Keratinocyte (primary cell): ENCODE data around the gene CHST7. TPM values are rescaled to one million over a fixed set of nuclear protein-coding genes. Genes with fewer than 3 reads are reported as not detected.

Experiments
- DNase-seq: peaks from one replicate; pipeline ENCODE4 v3.0.0-alpha.2; 2011; ENCODE audit warnings: low read depth, missing footprints, low spot score
- FAIRE-seq: peaks from 2 replicates; lab custom pipeline; 2011; peaks lifted over from hg19 to GRCh38; lab: Jason Lieb, UNC
- H2AFZ ChIP-seq: 2 replicates; pipeline ENCODE4 v1.6.0; 2012; ENCODE audit warnings: low read length, control low read depth, inconsistent platforms; ENCODE audit not compliant: control insufficient read depth
- H3K27ac ChIP-seq: 2 replicates; pipeline ENCODE4 v1.5.1; 2011; ENCODE audit warnings: low read length; ENCODE audit not compliant: control insufficient read depth, insufficient read depth
- H3K27me3 ChIP-seq: 3 replicates; pipeline ENCODE4 v1.6.0; 2011; ENCODE audit warnings: low read length; ENCODE audit not compliant: control insufficient read depth, insufficient read depth; ENCODE audit errors: extremely low read depth
- H3K36me3 ChIP-seq, 2 experiments: 2 replicates in 1 of 2; 3 replicates in 1 of 2; pipeline ENCODE4 v1.5.1; 2011; ENCODE audit warnings: low read length in 2 of 2, mild to moderate bottlenecking in 1 of 2; ENCODE audit not compliant: control insufficient read depth in 2 of 2, insufficient read depth in 2 of 2; ENCODE audit errors: extremely low read depth in 1 of 2
- H3K4me1 ChIP-seq: 3 replicates; pipeline ENCODE4 v1.5.1; 2011; ENCODE audit warnings: low read length; ENCODE audit not compliant: control insufficient read depth, insufficient read depth; ENCODE audit errors: extremely low read depth
- H3K4me2 ChIP-seq: 3 replicates; pipeline ENCODE4 v1.6.0; 2011; ENCODE audit warnings: low read depth, low read length; ENCODE audit not compliant: control insufficient read depth, insufficient read depth; ENCODE audit errors: extremely low read depth
- H3K4me3 ChIP-seq, 3 experiments: fragments of 200-600 bp in 1 of 3; sonication (generic) in 1 of 3; 2 replicates in 2 of 3; 3 replicates in 1 of 3; pipeline ENCODE4 v1.5.1; 2011 to 2016; ENCODE audit warnings: low read length in 3 of 3, mild to moderate bottlenecking in 3 of 3, control low read depth in 2 of 3, inconsistent platforms in 1 of 3, low read depth in 1 of 3, mixed read lengths in 1 of 3, mixed run types in 1 of 3, moderate library complexity in 1 of 3; ENCODE audit not compliant: control insufficient read depth in 2 of 3, insufficient read depth in 2 of 3; ENCODE audit errors: extremely low read depth in 1 of 3
- H3K79me2 ChIP-seq: 2 replicates; pipeline ENCODE4 v1.6.0; 2012; ENCODE audit warnings: low read length; ENCODE audit not compliant: control insufficient read depth, insufficient read depth
- H3K9ac ChIP-seq: 3 replicates; pipeline ENCODE4 v1.6.0; 2011; ENCODE audit warnings: low read length; ENCODE audit not compliant: control insufficient read depth, insufficient read depth; ENCODE audit errors: extremely low read depth
- H3K9me1 ChIP-seq: 3 replicates; pipeline ENCODE4 v1.6.0; 2011; ENCODE audit warnings: low read length; ENCODE audit not compliant: control insufficient read depth, insufficient read depth; ENCODE audit errors: extremely low read depth
- H3K9me3 ChIP-seq: 2 replicates; pipeline ENCODE4 v1.5.1; 2012; ENCODE audit warnings: low read depth, low read length; ENCODE audit not compliant: control insufficient read depth
- H4K20me1 ChIP-seq: 3 replicates; pipeline ENCODE4 v1.6.0; 2011; ENCODE audit warnings: low read length; ENCODE audit not compliant: control insufficient read depth, insufficient read depth; ENCODE audit errors: extremely low read depth
- CTCF ChIP-seq, 3 experiments: IDR thresholded peaks in 1 of 3; conservative IDR thresholded peaks in 1 of 3; optimal IDR thresholded peaks in 1 of 3; 2 replicates in 2 of 3; 3 replicates in 1 of 3; pipeline versions ENCODE3 to v1.5.1; 2011; ENCODE audit warnings: low read length in 3 of 3, mild to moderate bottlenecking in 3 of 3, moderate library complexity in 2 of 3, control low read depth in 1 of 3, inconsistent platforms in 1 of 3; ENCODE audit not compliant: insufficient read depth in 2 of 3; ENCODE audit errors: extremely low read depth in 1 of 3
- EZH2 ChIP-seq: IDR thresholded peaks from one replicate; pipeline ENCODE4 v1.6.1; 2012; ENCODE audit warnings: inconsistent platforms, mild to moderate bottlenecking, low read length, moderate library complexity
- dilution Hi-C: fragments of 300-500 bp; cut with MboI; formaldehyde crosslinking; loops from one replicate; pipeline ENCODE4 v1.7.0; 2020; ENCODE audit warnings: low sequenced_read_pairs; ENCODE audit not compliant: extremely low pct_ligation_motif_present
- polyA plus RNA-seq, 5 experiments: library from polyadenylated mRNA; depleted of rRNA in 3 of 5; stranded (reverse) in 3 of 5; stranded (forward) in 1 of 5; unstranded in 1 of 5; fragments of >200 nt; gene quantifications; 1 replicate in 1 of 5; 2 replicates in 3 of 5; 3 replicates in 1 of 5; pipeline versions ENCODE4 v1.2.1 to v1.2.3, GENCODE V29; 2011 to 2012; ENCODE audit warnings: missing spikeins in 2 of 5, low read depth in 1 of 5, low replicate concordance in 1 of 5

Gene CHST7
- polyA plus RNA-seq, 1 donor (not counting 4 experiments of a cell fraction or from before 2014, with no cell fraction given) = 0.39 TPM

- dilution Hi-C loops = no loop called here
- TF ChIP-seq CTCF (optimal IDR thresholded peaks at IDR 0.05 in 1 of 3, IDR thresholded peaks at IDR 0.05 in 1 of 3, conservative IDR thresholded peaks at IDR 0.05 in 1 of 3; ENCODE audit: extremely low read depth in 1 of 3, insufficient read depth in 2 of 3, low read length in 3 of 3) (no peak), EZH2 (no peak)
- no peak overlapping the region for H3K9ac ChIP-seq
Measured at GRCh38 chrX:46567388-46567787, 6.2 kb upstream of the CHST7 start.

GRCh38 chrX:46569621-46570020, 3.9 kb upstream of the CHST7 start:
- Histone ChIP-seq H3K9me1 (no peaks in the 10 kb centered on the region), H2AFZ (no peak overlapping the region), H3K27me3 (no peaks in the 10 kb centered on the region), H3K4me2 (no peak overlapping the region), H3K4me1 (no peaks in the 10 kb centered on the region), H3K4me3 (no peak overlapping the region), H4K20me1 (no peaks in the 10 kb centered on the region), H3K27ac (no peak overlapping the region), H3K9me3 (no peaks in the 10 kb centered on the region), H3K36me3 (no peaks in the 10 kb centered on the region), H3K9ac (no peak overlapping the region), H3K79me2 (no peaks in the 10 kb centered on the region)
- FAIRE-seq (no peak), DNase-seq (no peak)
- TF ChIP-seq CTCF (optimal IDR thresholded peaks at IDR 0.05 in 1 of 3, IDR thresholded peaks at IDR 0.05 in 1 of 3, conservative IDR thresholded peaks at IDR 0.05 in 1 of 3; ENCODE audit: extremely low read depth in 1 of 3, insufficient read depth in 2 of 3, low read length in 3 of 3) = no peak
- TF ChIP-seq EZH2 = no peak
- dilution Hi-C loops = no loop called here

More at GRCh38 chrX:46567388-46567787, 6.2 kb upstream of the CHST7 start:
- Histone ChIP-seq H3K4me1 (no peaks in the 10 kb centered on the region), H3K9me1 (no peaks in the 10 kb centered on the region), H3K27me3 (no peaks in the 10 kb centered on the region), H3K4me2 (no peak overlapping the region), H3K4me3 (no peak overlapping the region), H3K9me3 (no peaks in the 10 kb centered on the region), H4K20me1 (no peaks in the 10 kb centered on the region), H3K27ac (no peak overlapping the region), H3K79me2 (no peaks in the 10 kb centered on the region), H2AFZ (no peak overlapping the region), H3K36me3 (no peaks in the 10 kb centered on the region)
- FAIRE-seq (no peak), DNase-seq (no peak)
